Transverse colon (tissue), 4 donors: ENCODE results near the gene NQO2.

ENCODE experiments used
- CTCF ChIP-seq, 5 experiments: fragments of 200-600 bp in 3 of 5; fragments of 450-650 bp in 2 of 5; sonication (generic) in 3 of 5; IDR thresholded peaks; 1 replicate in 2 of 5; 2 replicates in 3 of 5; pipeline ENCODE4 v1.5.1; 2016 to 2017; ENCODE audit warnings: antibody characterized with exemption in 5 of 5, inconsistent platforms in 3 of 5, mild to moderate bottlenecking in 2 of 5, moderate library complexity in 1 of 5
- POLR2AphosphoS5 ChIP-seq, 3 donors: sonication (generic); formaldehyde crosslinking; IDR thresholded peaks; one replicate each; pipeline ENCODE4 v1.6.1; 2016; ENCODE audit warnings: antibody characterized with exemption in 3 of 3

GRCh38 chr6:3009930-3010329 is 10.2 kb downstream of the NQO2 start:
- TF ChIP-seq POLR2AphosphoS5 (IDR thresholded peaks at IDR 0.05) (no peak), CTCF (IDR thresholded peaks at IDR 0.05) (no peak)
